Adrenal gland (tissue), 5 donors: ENCODE results near the gene SHANK2.

Experiments used
- CTCF ChIP-seq, 6 experiments: fragments of 450-650 bp in 4 of 6; fragments of 200-600 bp in 2 of 6; sonication (generic) in 1 of 6; IDR thresholded peaks; 1 replicate in 5 of 6; 2 replicates in 1 of 6; pipeline versions ENCODE4 v1.5.1 to v1.8.0; 2016 to 2021; ENCODE audit warnings: antibody characterized with exemption in 6 of 6, mild to moderate bottlenecking in 2 of 6, moderate library complexity in 1 of 6
- POLR2A ChIP-seq, 2 donors: fragments of 450-650 bp; IDR thresholded peaks; one replicate each; pipeline ENCODE4 v1.6.1; 2017; ENCODE audit warnings: antibody characterized with exemption in 2 of 2, mild to moderate bottlenecking in 2 of 2, moderate library complexity in 1 of 2
- donor health status: DM: no; HTN: no; CAD: no.

- TF ChIP-seq POLR2A (IDR thresholded peaks at IDR 0.05) (no peak), CTCF (IDR thresholded peaks at IDR 0.05) (no peak)
Measured at GRCh38 chr11:71301046-71301857, 48.9 kb upstream of the SHANK2 start.
